ENCODE measurements around the gene VPS52.

The VPS52 gene, protein sequence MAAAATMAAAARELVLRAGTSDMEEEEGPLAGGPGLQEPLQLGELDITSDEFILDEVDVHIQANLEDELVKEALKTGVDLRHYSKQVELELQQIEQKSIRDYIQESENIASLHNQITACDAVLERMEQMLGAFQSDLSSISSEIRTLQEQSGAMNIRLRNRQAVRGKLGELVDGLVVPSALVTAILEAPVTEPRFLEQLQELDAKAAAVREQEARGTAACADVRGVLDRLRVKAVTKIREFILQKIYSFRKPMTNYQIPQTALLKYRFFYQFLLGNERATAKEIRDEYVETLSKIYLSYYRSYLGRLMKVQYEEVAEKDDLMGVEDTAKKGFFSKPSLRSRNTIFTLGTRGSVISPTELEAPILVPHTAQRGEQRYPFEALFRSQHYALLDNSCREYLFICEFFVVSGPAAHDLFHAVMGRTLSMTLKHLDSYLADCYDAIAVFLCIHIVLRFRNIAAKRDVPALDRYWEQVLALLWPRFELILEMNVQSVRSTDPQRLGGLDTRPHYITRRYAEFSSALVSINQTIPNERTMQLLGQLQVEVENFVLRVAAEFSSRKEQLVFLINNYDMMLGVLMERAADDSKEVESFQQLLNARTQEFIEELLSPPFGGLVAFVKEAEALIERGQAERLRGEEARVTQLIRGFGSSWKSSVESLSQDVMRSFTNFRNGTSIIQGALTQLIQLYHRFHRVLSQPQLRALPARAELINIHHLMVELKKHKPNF

GRCh38 chr6:33271468-33272274, at the start of gene VPS52, which contains the start of gene RPS18:
Gene VPS52 (minus strand): TSS chr6:33271876. CDS start chr6:33271675, 201 bp downstream.
Gene RPS18 (plus strand): TSS chr6:33272075. CDS start chr6:33272120, 45 bp downstream.
- peak; percentile 98 for DNase-seq

DNA sequence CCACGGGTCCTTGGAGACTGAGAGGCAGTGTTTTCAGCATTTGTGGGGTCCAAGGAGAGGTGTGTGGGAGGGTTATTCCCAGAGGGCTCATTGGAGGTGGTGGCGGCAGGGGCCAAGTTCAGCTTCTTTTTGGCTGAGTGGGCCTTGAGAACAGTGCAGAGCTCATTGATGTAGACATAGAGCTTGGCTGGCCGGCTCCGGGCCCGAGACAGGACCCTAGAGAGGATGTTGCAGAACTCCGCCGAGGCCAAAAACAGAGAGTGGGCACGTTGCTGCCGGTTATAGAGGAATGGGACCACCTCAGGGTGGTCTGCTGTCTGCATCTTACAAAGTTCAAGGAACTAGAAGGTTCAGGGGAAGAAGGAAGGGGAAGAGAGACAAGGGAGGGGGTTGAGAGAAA, 49.6 kb upstream of the VPS52 start:
- DNase-seq: no peak

- no peak for DNase-seq
Observed at GRCh38 chr6:33320315-33321181, 48.9 kb upstream of the VPS52 start.

DNA sequence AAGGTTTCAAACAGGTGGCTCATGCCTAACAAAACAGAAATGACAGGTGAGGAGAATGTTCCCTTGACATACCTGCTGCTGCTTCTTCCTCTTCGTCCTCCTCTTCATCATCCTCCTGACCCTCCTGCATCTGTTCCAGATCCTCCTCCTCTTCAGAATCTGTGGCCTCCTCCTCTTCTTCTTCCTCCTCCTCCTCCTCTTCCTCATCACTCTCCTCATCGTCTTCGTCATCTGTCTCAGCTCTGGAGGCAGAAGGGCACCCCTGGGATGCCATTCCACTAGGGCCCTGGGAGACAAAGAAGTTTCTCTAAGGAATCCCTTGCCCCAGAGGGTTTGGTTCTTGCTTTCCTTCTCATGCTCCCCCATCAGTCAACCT, 48.3 kb upstream of the VPS52 start:
- DNase-seq: no peak

GRCh38 chr6:33318426-33319073, 46.9 kb upstream of the VPS52 start:
- DNase-seq: no peak

- peak; percentile 95 for DNase-seq
Observed at GRCh38 chr6:33317669-33318425, 46.2 kb upstream of the VPS52 start, which contains the start of gene ZBTB22. Gene ZBTB22 (minus strand): TSS chr6:33317744. CDS start chr6:33316916, 828 bp downstream.

DNA sequence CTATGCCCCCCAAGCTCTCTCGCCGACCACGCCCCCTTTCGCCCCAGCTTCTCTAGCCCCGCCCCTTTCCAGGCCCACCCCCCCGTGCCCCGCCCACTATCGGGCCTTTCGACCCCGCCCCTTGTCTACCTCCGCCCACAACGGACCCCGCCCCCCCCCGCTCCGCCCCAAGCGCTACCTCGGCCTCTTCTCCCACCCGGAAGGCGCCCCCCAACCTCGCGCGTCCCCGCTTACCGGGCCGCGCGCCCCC, 45.7 kb upstream of the VPS52 start:
- DNase-seq: no peak

GRCh38 chr6:33316603-33317418, 45.1 kb upstream of the VPS52 start:
- DNase-seq: no peak

DNA sequence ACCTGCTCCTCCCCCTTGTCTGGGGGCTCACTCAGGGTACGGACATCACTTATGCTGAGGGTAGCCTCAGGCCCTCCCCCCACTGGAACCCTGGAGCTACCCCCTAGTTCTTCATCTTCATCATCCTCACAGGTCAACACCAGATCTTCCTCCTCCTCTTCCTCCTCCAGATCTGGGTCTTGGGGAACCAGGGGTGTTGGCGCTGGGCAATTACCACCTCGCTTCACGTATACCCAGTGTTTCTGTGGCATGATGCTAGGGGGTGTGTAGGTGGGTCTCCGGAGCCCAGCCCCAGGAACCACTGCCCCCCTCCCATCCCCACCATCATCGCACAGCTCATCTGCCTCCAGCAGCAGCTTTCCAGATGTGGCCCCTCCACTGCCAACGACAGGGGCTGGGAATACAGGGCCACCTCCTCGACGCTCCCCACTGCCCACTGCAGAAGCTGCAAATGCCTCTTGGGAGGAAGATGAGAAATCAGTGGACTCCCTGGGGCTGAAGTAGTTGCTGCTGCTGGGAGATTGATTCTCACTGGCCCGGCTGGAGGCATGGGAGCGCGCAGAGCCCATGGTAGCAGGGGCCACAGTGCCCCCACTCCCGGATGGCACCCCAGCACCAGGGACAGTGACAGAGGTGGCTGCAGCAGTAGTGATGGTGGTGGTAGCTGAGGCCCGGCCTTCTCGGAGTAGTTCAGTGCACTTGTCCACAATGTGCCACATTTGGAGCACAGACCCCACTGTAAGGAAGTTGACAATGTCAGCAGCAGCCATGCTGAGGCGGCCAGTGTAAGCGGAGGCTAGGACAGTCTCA, 44.3 kb upstream of the VPS52 start:
- DNase-seq: no peak

DNA sequence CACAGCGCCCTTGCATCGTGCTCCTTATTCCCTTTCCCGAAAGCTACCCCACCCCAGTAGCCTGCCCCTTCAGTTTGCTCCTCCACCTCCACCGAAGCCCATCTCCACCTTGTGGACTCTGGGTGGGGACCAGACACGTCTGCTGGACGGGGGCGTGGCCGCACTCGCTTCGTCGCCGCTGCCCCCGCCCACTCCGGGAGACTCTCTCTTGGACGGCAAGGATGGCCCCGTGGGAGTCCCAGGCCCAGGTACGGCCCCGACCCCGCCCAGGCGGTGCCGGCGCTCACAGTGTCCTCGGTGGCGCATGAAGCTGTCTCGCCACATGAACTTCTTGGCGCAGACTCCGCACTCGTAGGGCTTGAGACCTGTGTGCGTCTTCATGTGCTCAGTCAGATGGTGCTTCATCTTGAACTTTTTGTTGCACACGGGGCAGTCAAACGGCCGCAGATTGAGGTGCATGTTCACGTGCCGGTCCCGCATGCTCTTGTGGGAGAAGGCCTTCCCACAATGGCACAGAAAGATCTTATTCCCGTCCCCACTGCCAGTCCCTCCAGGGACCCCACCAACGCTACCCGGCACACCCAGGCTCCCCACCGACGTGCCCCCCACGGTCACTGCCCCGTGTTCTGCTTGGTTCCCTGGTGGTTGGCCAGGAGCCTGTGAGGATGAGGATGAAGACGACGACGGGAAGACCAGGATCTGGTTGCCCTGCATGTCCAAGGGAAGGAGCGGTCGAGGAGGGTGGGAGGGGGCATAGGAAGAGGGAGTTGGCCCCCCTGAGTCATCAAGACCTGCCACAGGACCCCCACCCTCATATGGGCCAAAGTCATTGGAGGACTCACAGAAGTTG, 43.5 kb upstream of the VPS52 start:
- DNase-seq: no peak

DNA sequence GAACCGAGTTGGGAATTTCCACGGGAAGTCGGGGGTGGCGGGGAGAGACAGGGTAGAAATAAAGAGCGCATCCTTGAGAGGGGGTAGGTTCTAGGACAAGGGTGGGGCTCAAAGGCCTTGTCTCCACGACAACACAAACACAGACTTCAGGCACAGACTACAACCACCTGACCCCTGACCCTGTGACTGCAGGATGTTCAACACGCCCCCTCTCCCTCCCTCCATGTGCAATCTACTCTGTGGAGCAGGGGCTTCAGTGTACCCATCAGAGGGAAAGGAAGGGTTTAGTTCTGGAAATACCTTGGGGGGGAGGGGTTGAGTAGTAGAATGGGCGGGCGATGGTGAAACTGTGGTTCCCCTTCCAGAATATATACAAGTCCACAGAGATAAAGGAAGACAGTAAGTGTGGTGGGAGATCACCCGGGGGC, 42.9 kb upstream of the VPS52 start:
- peak; percentile 65 for DNase-seq

GRCh38 chr6:33313709-33314514, 42.2 kb upstream of the VPS52 start, which contains the start of gene TAPBP:
Gene TAPBP (minus strand): TSS chr6:33314078. CDS start chr6:33314041, 37 bp downstream.
- peak; percentile 51 for DNase-seq

- no peak for DNase-seq
Observed at GRCh38 chr6:33313105-33313708, 41.5 kb upstream of the VPS52 start.

- peak; percentile 63 for DNase-seq
Observed at GRCh38 chr6:33312361-33313104, 40.9 kb upstream of the VPS52 start.

DNA sequence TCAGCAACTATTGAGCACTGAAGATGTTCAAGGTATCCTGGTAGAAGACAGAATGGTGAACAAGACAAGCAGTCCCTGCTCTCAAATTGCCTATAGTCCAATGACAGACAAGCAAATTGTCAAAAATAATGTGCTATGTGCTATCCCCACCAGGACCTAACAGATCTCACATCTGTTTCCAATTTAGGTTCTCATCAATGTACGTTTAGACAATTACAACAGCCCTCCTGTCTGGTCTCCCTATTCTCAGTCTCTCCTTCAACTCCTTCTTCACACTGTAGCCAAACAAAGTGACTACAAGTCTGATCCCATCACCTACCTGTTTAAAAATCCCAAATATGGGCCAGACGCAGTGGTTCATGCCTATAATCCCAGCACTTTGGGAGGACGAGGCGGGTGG, 34.7 kb upstream of the VPS52 start:
- no peak for DNase-seq

DNA sequence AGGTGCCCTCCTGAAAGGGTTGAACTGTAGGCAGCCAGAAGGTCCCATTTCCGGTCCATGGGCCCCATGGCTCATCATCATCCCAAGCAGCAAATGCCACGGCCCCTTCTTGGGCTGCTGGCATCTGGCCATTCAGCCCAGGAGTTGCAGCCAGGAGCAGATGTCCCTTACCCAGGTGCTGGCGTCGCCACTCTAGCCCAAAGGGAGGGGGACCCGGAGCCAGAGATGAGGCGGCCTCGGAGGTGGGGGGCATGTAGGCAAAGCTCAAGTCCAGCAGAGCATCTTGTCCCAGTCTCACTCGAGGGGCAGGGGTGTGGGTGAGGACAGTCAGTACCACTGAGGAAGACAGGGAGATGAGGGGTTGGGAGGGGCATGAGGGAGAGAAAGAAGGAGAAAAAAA, 33.4 kb upstream of the VPS52 start:
- DNase-seq: no peak
